Panc1 (cell line): ENCODE data around the gene SLC22A5. TPM values are rescaled to one million over a fixed set of nuclear protein-coding genes. Genes with fewer than 3 reads are reported as not detected.

Experiments
- ATAC-seq: fragments of 200-7000 bp; cut with Tn5 transposase; 2 replicates; pipeline ENCODE4 v1.9.1; 2020; ENCODE audit warnings: mild to moderate bottlenecking, moderate library complexity
- BruUV-seq: library from RNA; stranded (reverse); fragments of 400-500 nt; replicated peaks from 2 replicates; lab custom pipeline; 2021; lab: Mats Ljungman, UMichigan
- CTCF ChIA-PET: fragments of 300-600 bp; sonication (Branson Sonifier 250); formaldehyde crosslinking; loops from one replicate; lab custom pipeline; 2022; ENCODE audit warnings: antibody characterized with exemption; lab: Charles Lee
- POLR2A ChIA-PET: fragments of 300-600 bp; sonication (Branson Sonifier 250); formaldehyde crosslinking; loops from one replicate; lab custom pipeline; 2022; ENCODE audit warnings: antibody characterized with exemption; lab: Charles Lee
- DNase-seq: peaks from one replicate; pipeline ENCODE4 v3.0.0-alpha.2; 2010; ENCODE audit warnings: low read depth, low spot score
- H3K27ac ChIP-seq: 2 replicates; pipeline ENCODE4 v1.5.1; 2011; ENCODE audit warnings: mild to moderate bottlenecking, low read length, inconsistent platforms
- H3K27me3 ChIP-seq: fragments of 200-500 bp; sonication (Bioruptor generic); 2 replicates; pipeline ENCODE4 v1.6.0; 2014; ENCODE audit warnings: low read length, inconsistent platforms; ENCODE audit not compliant: control insufficient read depth, insufficient read depth
- H3K36me3 ChIP-seq: fragments of 200-500 bp; sonication (Bioruptor generic); 2 replicates; pipeline ENCODE4 v1.5.1; 2014; ENCODE audit warnings: inconsistent platforms, mild to moderate bottlenecking, low read length, moderate library complexity; ENCODE audit not compliant: control insufficient read depth, insufficient read depth
- H3K4me1 ChIP-seq: 2 replicates; pipeline ENCODE4 v1.5.1; 2011; ENCODE audit warnings: inconsistent platforms, mild to moderate bottlenecking, low read length, moderate library complexity; ENCODE audit not compliant: control insufficient read depth, insufficient read depth
- H3K4me3 ChIP-seq, 2 experiments: 2 replicates each; pipeline ENCODE4 v1.5.1; 2011 to 2012; ENCODE audit warnings: low read depth in 2 of 2, low read length in 2 of 2, mild to moderate bottlenecking in 2 of 2, inconsistent platforms in 1 of 2, moderate library complexity in 1 of 2
- H3K9me3 ChIP-seq: fragments of 200-500 bp; sonication (Bioruptor generic); 2 replicates; pipeline ENCODE4 v1.5.1; 2014; ENCODE audit warnings: low read depth, mild to moderate bottlenecking, inconsistent platforms, low read length, moderate library complexity; ENCODE audit not compliant: control insufficient read depth, insufficient read depth
- CTCF ChIP-seq: fragments of 450-650 bp; IDR thresholded peaks from 2 replicates; pipeline ENCODE4 v1.5.1; 2017; ENCODE audit warnings: mild to moderate bottlenecking
- POLR2AphosphoS5 ChIP-seq: IDR thresholded peaks from 2 replicates; pipeline ENCODE4 v1.6.1; 2012; ENCODE audit warnings: mild to moderate bottlenecking, low read depth, low read length, moderate library complexity
- REST ChIP-seq, 2 experiments: IDR thresholded peaks; 2 replicates each; pipeline ENCODE4 v1.6.1; 2011 to 2012; ENCODE audit warnings: low read depth in 2 of 2, control low read depth in 1 of 2, low read length in 1 of 2, mild to moderate bottlenecking in 1 of 2, moderate library complexity in 1 of 2; ENCODE audit not compliant: insufficient read depth in 1 of 2
- SIN3A ChIP-seq: IDR thresholded peaks from 2 replicates; pipeline ENCODE4 v1.6.1; 2012; ENCODE audit warnings: low read depth, mild to moderate bottlenecking, low read length, moderate library complexity, borderline replicate concordance; ENCODE audit not compliant: insufficient read depth
- TCF7L2 ChIP-seq: IDR thresholded peaks from 2 replicates; pipeline ENCODE4 v1.6.1; 2011; ENCODE audit warnings: mild to moderate bottlenecking, low read depth, low read length, inconsistent platforms
- in situ Hi-C: cut with HindIII; loops from 2 replicates; pipeline ENCODE4 v1.10.0; 2016; ENCODE audit warnings: low sequenced_read_pairs, low pct_unique_long_range_greater_than_20kb
- intact Hi-C: fragments of 100-400 bp; cut with micrococcal nuclease; formaldehyde crosslinking; loops from one replicate; pipeline ENCODE4 v1.10.0; 2022; ENCODE audit not compliant: unreplicated experiment
- total RNA-seq: library from RNA; stranded (reverse); gene quantifications from one replicate; pipeline ENCODE4 v1.2.1, GENCODE V29; 2021; ENCODE audit not compliant: unreplicated experiment

Gene SLC22A5
- total RNA-seq, 1 experiment from 2014 or later, result 9.5 TPM

DNA sequence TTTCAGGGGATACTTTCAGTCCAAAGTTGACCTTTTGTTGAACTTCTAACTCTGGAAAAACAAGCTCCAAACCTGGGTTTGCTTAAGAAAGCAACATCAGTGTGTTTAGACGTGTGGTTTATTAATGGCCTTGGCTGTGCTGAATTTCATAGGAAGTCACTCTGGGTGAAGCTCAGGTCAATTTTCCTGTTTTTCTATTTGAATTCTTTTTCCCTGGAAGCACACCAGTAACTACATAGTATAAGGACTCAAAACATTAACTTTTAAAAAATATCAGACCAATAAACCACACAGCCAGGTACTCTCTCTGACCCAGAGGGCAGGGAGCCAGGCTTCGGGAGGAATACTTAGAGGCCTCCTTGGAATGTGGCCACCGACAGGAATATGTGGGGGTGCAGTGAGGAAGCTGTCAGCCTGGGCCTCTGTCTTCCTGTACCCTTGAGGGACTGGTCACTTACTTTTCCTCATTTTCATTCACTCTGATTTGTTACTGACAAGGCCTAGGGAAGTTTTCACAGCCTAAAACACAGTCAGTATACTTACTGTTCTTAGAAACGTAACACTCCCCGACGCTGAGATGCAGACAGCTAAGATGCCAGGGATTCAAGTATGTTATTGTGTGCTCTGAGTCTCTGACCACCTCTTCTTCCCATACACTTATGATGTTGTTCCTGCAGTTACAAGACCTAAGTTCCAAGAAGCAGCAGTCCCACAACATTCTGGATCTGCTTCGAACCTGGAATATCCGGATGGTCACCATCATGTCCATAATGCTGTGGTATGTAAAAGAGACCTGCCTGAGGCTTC, 18.9 kb downstream of the SLC22A5 start:
- in situ Hi-C loops, result loop anchor here (25.0 kb wide), 1 partner anchor 99 kb away; the partner anchor contains the start of gene IRF1
- TF ChIP-seq TCF7L2, result no peak
- no peak for TF ChIP-seq CTCF
- no peak for TF ChIP-seq POLR2AphosphoS5
- no peak for TF ChIP-seq SIN3A
- no peaks in the 10 kb centered on the region for H3K36me3 ChIP-seq
- DNase-seq (no peak), ATAC-seq (no peak)
- peaks cover 40% of the 10 kb centered on the region for H3K4me1 ChIP-seq
- no peak overlapping the region for H3K4me3 ChIP-seq
- CTCF ChIA-PET, result interaction anchor here (0.5 to 4.2 kb wide), 4 partner anchors 23 to 179 kb away, joined by 3 to 20 read pairs (median 4); no protein-coding TSS in a partner anchor
- H3K27me3 ChIP-seq, result no peaks in the 10 kb centered on the region
- POLR2A ChIA-PET, result interaction anchor here (1.0 kb wide), 1 partner anchor 27 kb away, joined by 6 read pairs; no protein-coding TSS in a partner anchor
- H3K27ac ChIP-seq, result peak overlapping the region; percentile 45
- intact Hi-C loops, result loop anchor here (10.0 kb wide), 1 partner anchor 436 kb away; no protein-coding TSS in a partner anchor
- no peaks in the 10 kb centered on the region for H3K9me3 ChIP-seq
- no TSS peak for BruUV-seq

- POLR2A ChIA-PET, result interaction anchor here (1.0 kb wide), 1 partner anchor 26 kb away, joined by 6 read pairs; no protein-coding TSS in a partner anchor
- no peak for ATAC-seq
- no peak for DNase-seq
- no TSS peak for BruUV-seq
- intact Hi-C loops, result loop anchor here (10.0 kb wide), 1 partner anchor 436 kb away; no protein-coding TSS in a partner anchor
- Histone ChIP-seq H3K4me1 (peaks cover 40% of the 10 kb centered on the region), H3K27me3 (no peaks in the 10 kb centered on the region), H3K4me3 (no peak overlapping the region), H3K9me3 (no peaks in the 10 kb centered on the region), H3K36me3 (no peaks in the 10 kb centered on the region), H3K27ac (peak overlapping the region; percentile 45)
- in situ Hi-C loops, result loop anchor here (25.0 kb wide), 1 partner anchor 98 kb away; the partner anchor contains the start of gene IRF1
- no peak for TF ChIP-seq REST (IDR thresholded peaks at IDR 0.05; ENCODE audit: insufficient read depth in 1 of 2, low read depth in 2 of 2, low read length in 1 of 2)
- TF ChIP-seq POLR2AphosphoS5, result no peak
- no peak for TF ChIP-seq SIN3A
- no peak for TF ChIP-seq TCF7L2
- no peak for TF ChIP-seq CTCF
- CTCF ChIA-PET, result interaction anchor here (0.5 to 4.2 kb wide), 4 partner anchors 22 to 179 kb away, joined by 3 to 20 read pairs (median 4); no protein-coding TSS in a partner anchor
These were observed 19.5 kb downstream of the SLC22A5 start for GRCh38 chr5:132389051-132389331.
